GM12878 (cell line): ENCODE measurements around the gene TMTC1. TPM values are rescaled to one million over a fixed set of nuclear protein-coding genes. Genes with fewer than 3 reads are reported as not detected.

Source experiments
- ATAC-seq: fragments of 200-7000 bp; cut with Tn5 transposase; 3 replicates; pipeline ENCODE4 v1.9.1; 2020; ENCODE audit warnings: mild to moderate bottlenecking, moderate library complexity
- BruUV-seq: library from RNA; stranded (reverse); fragments of 400-500 nt; replicated peaks from 2 replicates; lab custom pipeline; 2021; lab: Mats Ljungman, UMichigan
- CTCF ChIA-PET: fragments of 300-600 bp; sonication (Branson Sonifier 250); formaldehyde crosslinking; extraction: SDS; loops from one replicate; lab custom pipeline; 2021; ENCODE audit warnings: inconsistent platforms; lab: Yijun Ruan, JAX
- POLR2A ChIA-PET: fragments of 350-600 bp; formaldehyde crosslinking; extraction: SDS; loops from one replicate; lab custom pipeline; 2021; ENCODE audit warnings: inconsistent platforms; lab: Charles Lee
- RAD21 ChIA-PET: fragments of 300-600 bp; sonication (Branson Sonifier 250); formaldehyde crosslinking; loops from one replicate; lab custom pipeline; 2023; ENCODE audit warnings: antibody characterized with exemption; ENCODE audit not compliant: unreplicated experiment; lab: Charles Lee
- SMC1A ChIA-PET: fragments of 300-600 bp; sonication (Branson Sonifier 250); formaldehyde crosslinking; loops from one replicate; lab custom pipeline; 2023; ENCODE audit not compliant: unreplicated experiment, uncharacterized antibody; lab: Charles Lee
- DNase-seq: peaks from one replicate; pipeline ENCODE4 v3.0.0-alpha.2; 2011; ENCODE audit warnings: low read depth, low spot score
- FAIRE-seq: peaks from 3 replicates; lab custom pipeline; 2011; peaks lifted over from hg19 to GRCh38; lab: Jason Lieb, UNC
- H2AFZ ChIP-seq: 2 replicates; pipeline ENCODE4 v1.6.0; 2011; ENCODE audit warnings: low read depth, low read length, control low read depth; ENCODE audit not compliant: control insufficient read depth
- H3K27ac ChIP-seq: 2 replicates; pipeline ENCODE4 v1.5.1; 2011; ENCODE audit warnings: control low read depth; ENCODE audit not compliant: control insufficient read depth, insufficient read depth
- H3K27me3 ChIP-seq, 2 experiments: replicated peaks in 1 of 2; 2 replicates each; pipeline versions ENCODE4 v1.6.0 to v1.6.1; 2011; ENCODE audit warnings: low read length in 1 of 2; ENCODE audit not compliant: control insufficient read depth in 2 of 2, insufficient read depth in 2 of 2
- H3K36me3 ChIP-seq, 2 experiments: 2 replicates each; pipeline ENCODE4 v1.5.1; 2011; ENCODE audit warnings: low read length in 1 of 2; ENCODE audit not compliant: control insufficient read depth in 2 of 2, insufficient read depth in 2 of 2
- H3K4me1 ChIP-seq: 2 replicates; pipeline ENCODE4 v1.6.1; 2011; ENCODE audit warnings: mild to moderate bottlenecking, low read length, moderate library complexity, mixed read lengths; ENCODE audit not compliant: control insufficient read depth, insufficient read depth
- H3K4me2 ChIP-seq: 2 replicates; pipeline ENCODE4 v1.6.0; 2011; ENCODE audit warnings: control low read depth; ENCODE audit not compliant: control insufficient read depth, insufficient read depth
- H3K4me3 ChIP-seq: fragments of 200-600 bp; sonication (generic); 2 replicates; pipeline ENCODE4 v1.5.1; 2016
- H3K79me2 ChIP-seq: 2 replicates; pipeline ENCODE4 v1.6.0; 2011; ENCODE audit warnings: low read length; ENCODE audit not compliant: control insufficient read depth, insufficient read depth
- H3K9ac ChIP-seq: 2 replicates; pipeline ENCODE4 v1.8.0; 2011; ENCODE audit warnings: low read length, control low read depth, mixed read lengths; ENCODE audit not compliant: control insufficient read depth, insufficient read depth
- H3K9me3 ChIP-seq: replicated peaks from 3 replicates; pipeline ENCODE4 v1.5.1; 2011; ENCODE audit warnings: mild to moderate bottlenecking, low read length; ENCODE audit not compliant: control insufficient read depth, insufficient read depth
- H4K20me1 ChIP-seq: 2 replicates; pipeline ENCODE4 v1.6.0; 2011; ENCODE audit not compliant: control insufficient read depth, insufficient read depth
- BHLHE40 ChIP-seq, 2 experiments: fragments of 450-650 bp in 1 of 2; IDR thresholded peaks; 2 replicates each; pipeline ENCODE4 v1.6.1; 2011 to 2017; ENCODE audit warnings: low read depth in 2 of 2, borderline replicate concordance in 1 of 2, improper control_type of control experiment in 1 of 2, low read length in 1 of 2, mild to moderate bottlenecking in 1 of 2
- CBX3 ChIP-seq: fragments of 200-600 bp; sonication (generic); IDR thresholded peaks from 2 replicates; pipeline ENCODE4 v1.6.1; 2016; ENCODE audit warnings: low read depth, borderline replicate concordance
- EED ChIP-seq: sonication (generic); IDR thresholded peaks from 2 replicates; pipeline ENCODE4 v1.6.1; 2016; ENCODE audit warnings: antibody characterized with exemption, low read depth
- ETV6 ChIP-seq, 2 experiments: fragments of 450-650 bp in 1 of 2; IDR thresholded peaks in 1 of 2; conservative IDR thresholded peaks in 1 of 2; 2 replicates each; pipeline ENCODE4 v1.6.1; 2014; ENCODE audit warnings: antibody characterized with exemption in 1 of 2, borderline replicate concordance in 1 of 2, low read depth in 1 of 2, mild to moderate bottlenecking in 1 of 2, moderate library complexity in 1 of 2
- FOXK2 ChIP-seq: fragments of 450-650 bp; IDR thresholded peaks from 2 replicates; pipeline ENCODE4 v1.6.1; 2017; ENCODE audit warnings: mild to moderate bottlenecking, moderate library complexity
- HDAC6 ChIP-seq: fragments of 200-600 bp; sonication (generic); IDR thresholded peaks from one replicate; pipeline ENCODE4 v1.8.0; 2017; ENCODE audit warnings: antibody characterized with exemption; ENCODE audit not compliant: unreplicated experiment
- MEF2A ChIP-seq: IDR thresholded peaks from 2 replicates; pipeline ENCODE4 v1.6.1; 2011; ENCODE audit warnings: low read depth, mild to moderate bottlenecking, low read length, moderate library complexity; ENCODE audit not compliant: insufficient read depth
- NR2C1 ChIP-seq: fragments of 450-650 bp; IDR thresholded peaks from 2 replicates; pipeline ENCODE4 v1.6.1; 2017; ENCODE audit warnings: antibody characterized with exemption, mild to moderate bottlenecking, moderate library complexity
- NR2F1 ChIP-seq: fragments of 450-650 bp; conservative IDR thresholded peaks from 2 replicates; pipeline ENCODE4 v1.6.1; 2017; ENCODE audit warnings: mild to moderate bottlenecking
- RAD21 ChIP-seq: IDR thresholded peaks from 2 replicates; pipeline ENCODE4 v1.6.1; 2011; ENCODE audit warnings: mild to moderate bottlenecking, low read depth, low read length, moderate library complexity; ENCODE audit not compliant: insufficient read depth
- RB1 ChIP-seq: fragments of 450-650 bp; formaldehyde crosslinking; IDR thresholded peaks from 2 replicates; pipeline ENCODE4 v1.6.1; 2017; ENCODE audit warnings: mild to moderate bottlenecking, borderline replicate concordance
- RFX5 ChIP-seq: IDR thresholded peaks from 2 replicates; pipeline ENCODE4 v1.6.1; 2011; ENCODE audit warnings: low read depth, low read length, improper control_type of control experiment
- ZNF622 ChIP-seq: fragments of 450-650 bp; IDR thresholded peaks from 2 replicates; pipeline ENCODE4 v1.6.1; 2017; ENCODE audit warnings: mild to moderate bottlenecking, inconsistent platforms
- WGBS: methylation state at CpG from one replicate; pipeline ENCODE4 v1.1.6; 2016; ENCODE audit warnings: low lambda C conversion rate; ENCODE audit not compliant: insufficient replicate concordance, insufficient coverage; ENCODE audit errors: missing lambda C conversion rate; 5-methylcytosine and 5-hydroxymethylcytosine counted together
- in situ Hi-C: fragments of 300-500 bp; cut with MboI; formaldehyde crosslinking; loops from 9 replicates; pipeline ENCODE4 v1.14.3; 2018; ENCODE audit warnings: mixed read lengths
- intact Hi-C: fragments of 100-400 bp; cut with micrococcal nuclease; formaldehyde crosslinking; loops from one replicate; pipeline ENCODE4 v1.14.2; 2022; ENCODE audit not compliant: unreplicated experiment
- polyA plus RNA-seq, 11 experiments: library from polyadenylated mRNA; depleted of rRNA in 4 of 11; unstranded in 6 of 11; stranded (reverse) in 5 of 11; fragments of >200 nt; fragmentation: Nextera tagmentation in 4 of 11; fragmentation: Illumina TruSeq in 1 of 11; extraction: Ambion mirVana in 4 of 11; extraction: Trizol in 1 of 11; gene quantifications; 1 replicate in 1 of 11; 2 replicates in 10 of 11; pipeline versions ENCODE4 v1.2.1 to v1.2.3, GENCODE V29; 2011 to 2016; ENCODE audit warnings: inconsistent platforms in 2 of 11, missing spikeins in 2 of 11, low read depth in 1 of 11
- total RNA-seq, 4 experiments: library from RNA; depleted of rRNA in 3 of 4; stranded (reverse); fragments of >200 nt in 3 of 4; fragmentation: Illumina TruSeq in 1 of 4; extraction: Trizol in 1 of 4; gene quantifications; 2 replicates each; pipeline versions ENCODE4 v1.2.1 to v1.2.3, GENCODE V29; 2013 to 2021

TMTC1 gene
- total and polyA plus RNA-seq, 10 of the 15 experiments (the other 5 are each of a cell fraction or from before 2014, with no cell fraction given), result 0.10 to 20.9 (median 0.57) TPM

DNA sequence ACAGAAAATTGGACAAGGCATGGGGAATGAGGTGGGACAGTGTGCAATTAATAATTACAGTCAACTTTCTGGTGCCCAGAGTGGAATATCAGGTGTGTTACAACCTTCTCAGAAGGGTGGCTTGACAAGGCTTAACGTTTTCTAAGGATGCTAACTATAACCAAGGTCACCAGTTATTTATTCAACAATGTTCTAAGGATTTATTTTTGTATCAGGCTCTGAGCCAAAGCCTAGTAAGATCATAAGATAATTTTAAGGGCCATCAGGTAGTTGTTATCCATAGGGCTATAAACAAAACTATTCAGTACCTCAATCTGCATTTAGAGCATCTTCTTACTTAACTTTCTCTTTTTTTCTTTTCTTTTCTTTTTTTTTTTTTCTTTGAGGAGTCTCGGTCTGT is 134.0 kb downstream of the TMTC1 start:
- Histone ChIP-seq H3K9me3 (no peaks in the 10 kb centered on the region), H3K27ac (no peak overlapping the region), H3K36me3 (no peaks in the 10 kb centered on the region), H2AFZ (no peak overlapping the region), H3K4me3 (no peak overlapping the region), H3K9ac (no peak overlapping the region), H4K20me1 (no peaks in the 10 kb centered on the region), H3K4me2 (no peak overlapping the region), H3K27me3 (no peaks in the 10 kb centered on the region), H3K79me2 (no peaks in the 10 kb centered on the region), H3K4me1 (no peaks in the 10 kb centered on the region)
- ATAC-seq (no peak), DNase-seq (no peak), FAIRE-seq (no peak)
- TF ChIP-seq FOXK2 (no peak), RFX5 (no peak), ETV6 (conservative IDR thresholded peaks at IDR 0.05 in 1 of 2, IDR thresholded peaks at IDR 0.05 in 1 of 2; ENCODE audit: borderline replicate concordance in 1 of 2, low read depth in 1 of 2) (no peak), RAD21 (no peak), CBX3 (no peak), HDAC6 (no peak)
- intact Hi-C loops (no loop called here), in situ Hi-C loops (no loop called here)
- BruUV-seq, result no TSS peak
- CTCF ChIA-PET, result no interaction called here
- WGBS, result 5% methylated on average over 1 of the region's 2 CpGs
- RAD21 ChIA-PET, result no interaction called here
- POLR2A ChIA-PET, result interaction anchor here (0.7 kb wide), 1 partner anchor 35 kb away, joined by 3 read pairs; no protein-coding TSS in a partner anchor
- SMC1A ChIA-PET, result no interaction called here

DNA sequence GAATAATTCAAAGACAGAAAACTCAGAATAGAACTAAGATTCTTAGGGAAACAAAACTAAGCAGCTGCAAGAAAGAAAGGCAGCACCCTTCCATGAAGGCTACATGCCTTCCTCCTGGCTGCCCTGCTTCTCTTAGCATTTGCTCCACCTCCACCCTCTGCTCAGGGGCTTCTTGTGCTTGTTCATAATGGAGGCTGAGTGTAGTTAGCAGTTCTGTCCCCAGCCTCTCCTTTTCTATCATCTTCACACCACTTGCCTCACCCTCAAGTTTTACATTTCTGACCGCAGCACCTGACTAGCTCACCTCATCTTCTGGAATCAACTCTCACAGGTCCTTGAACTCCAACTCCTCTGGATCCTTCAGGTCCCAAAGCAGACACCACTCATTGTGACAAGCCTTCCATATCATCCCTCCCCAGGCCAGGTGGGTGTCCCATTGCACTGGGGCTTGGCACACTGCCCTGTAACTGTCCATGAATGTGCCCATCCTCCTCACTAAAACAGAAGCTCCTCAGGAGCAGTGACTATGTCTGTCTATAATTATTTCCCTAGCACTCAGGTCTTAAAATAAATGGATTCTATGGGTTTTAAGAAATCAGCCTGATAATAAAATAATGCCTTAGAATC is 139.1 kb downstream of the TMTC1 start:
- Histone ChIP-seq H3K36me3 (no peaks in the 10 kb centered on the region), H3K4me2 (no peak overlapping the region), H3K27me3 (no peaks in the 10 kb centered on the region), H3K4me3 (no peak overlapping the region), H3K27ac (no peak overlapping the region), H3K79me2 (no peaks in the 10 kb centered on the region), H3K4me1 (no peaks in the 10 kb centered on the region), H3K9ac (no peak overlapping the region)
- SMC1A ChIA-PET, result interaction anchor here (0.9 to 1.1 kb wide), 2 partner anchors 9 to 30 kb away, joined by 3 read pairs; no protein-coding TSS in a partner anchor
- no peak for FAIRE-seq
- in situ Hi-C loops (no loop called here), intact Hi-C loops (no loop called here)
- RAD21 ChIA-PET, result interaction anchor here (0.8 to 1.8 kb wide), 3 partner anchors 12 to 31 kb away, joined by 3 to 6 read pairs (median 4); no protein-coding TSS in a partner anchor
- no peak for TF ChIP-seq RB1
- no peak for TF ChIP-seq EED
- no peak for TF ChIP-seq NR2F1
- no peak for TF ChIP-seq NR2C1
- TF ChIP-seq BHLHE40 (IDR thresholded peaks at IDR 0.05; ENCODE audit: borderline replicate concordance in 1 of 2, low read depth in 2 of 2, low read length in 1 of 2), result peak in 1 of 2 experiments; percentile 14; a peak in 1 of 4 replicates
- TF ChIP-seq MEF2A, result no peak
- no peak for TF ChIP-seq ZNF622
- TF ChIP-seq, all 136 proteins: peak for 1
- ATAC-seq, result peak; percentile 46
- H2AFZ ChIP-seq, result no peak overlapping the region
- ChIA-PET CTCF (no interaction called here), POLR2A (no interaction called here)
- no peak for DNase-seq
- no peaks in the 10 kb centered on the region for H3K9me3 ChIP-seq
- 46% methylated on average over 1 of the region's 1 CpG for WGBS
- BruUV-seq, result no TSS peak
- H4K20me1 ChIP-seq, result no peaks in the 10 kb centered on the region
